Measurements from ENCODE around the gene ROM1. TPM values are rescaled to one million over a fixed set of nuclear protein-coding genes. Genes with fewer than 3 reads are reported as not detected.

The ROM1 gene
- total RNA-seq, 2 donors from 2014 or later = 0.71 to 1.3 TPM

GRCh38 chr11:62572431-62572830, 40.6 kb upstream of the ROM1 start:
- H3K27ac Mint-ChIP-seq = peak overlapping the region; percentile 99
- peak overlapping the region; percentile 92 for H3K4me3 ChIP-seq (ENCODE audit: low read length)
- H3K4me1 Mint-ChIP-seq = peaks cover 33% of the 10 kb centered on the region
- no peak for DNase-seq
- TF ChIP-seq CTCF (conservative IDR thresholded peaks at IDR 0.05) = no peak
- no peaks in the 10 kb centered on the region for H3K27me3 Mint-ChIP-seq (ENCODE audit: insufficient read depth)
- H3K4me3 Mint-ChIP-seq = peak overlapping the region; percentile 99
- H3K9me3 ChIP-seq (ENCODE audit: control insufficient read depth, low read length) = no peaks in the 10 kb centered on the region
- no peaks in the 10 kb centered on the region for H3K27me3 ChIP-seq (ENCODE audit: control insufficient read depth, insufficient read depth, low read length, poor library complexity, severe bottlenecking)
- H3K36me3 ChIP-seq (ENCODE audit: control insufficient read depth, insufficient read depth, low read length) = peaks cover 72% of the 10 kb centered on the region
- 81 to 100% methylated on average over 2 to 12 of the region's 12 CpGs for WGBS, 2 experiments (ENCODE audit: insufficient coverage in 1 of 2, insufficient read length in 1 of 2)
- peaks cover 8% of the 10 kb centered on the region for H3K4me1 ChIP-seq (ENCODE audit: control insufficient read depth, insufficient read depth, low read length)
- peaks cover 65% of the 10 kb centered on the region for H3K36me3 Mint-ChIP-seq (ENCODE audit: low read depth)
- H3K9ac ChIP-seq (ENCODE audit: extremely low read depth, low read length, poor library complexity, severe bottlenecking) = peak overlapping the region; percentile 95
- H3K27ac ChIP-seq (ENCODE audit: low read depth, low read length) = no peak overlapping the region
- no peaks in the 10 kb centered on the region for H3K9me3 Mint-ChIP-seq

- TF ChIP-seq CTCF (conservative IDR thresholded peaks at IDR 0.05) = no peak
- no peaks in the 10 kb centered on the region for H3K27me3 ChIP-seq (ENCODE audit: control insufficient read depth, insufficient read depth, low read length, poor library complexity, severe bottlenecking)
- DNase-seq = no peak
- H3K4me3 Mint-ChIP-seq = peak overlapping the region; percentile 99
- H3K4me1 ChIP-seq (ENCODE audit: control insufficient read depth, insufficient read depth, low read length) = peaks cover 8% of the 10 kb centered on the region
- peak overlapping the region; percentile 92 for H3K4me3 ChIP-seq (ENCODE audit: low read length)
- no peaks in the 10 kb centered on the region for H3K9me3 ChIP-seq (ENCODE audit: control insufficient read depth, low read length)
- H3K36me3 Mint-ChIP-seq (ENCODE audit: low read depth) = peaks cover 67% of the 10 kb centered on the region
- peaks cover 65% of the 10 kb centered on the region for H3K36me3 ChIP-seq (ENCODE audit: control insufficient read depth, insufficient read depth, low read length)
- H3K27ac Mint-ChIP-seq = peak overlapping the region; percentile 99
- H3K4me1 Mint-ChIP-seq = peaks cover 32% of the 10 kb centered on the region
- no peaks in the 10 kb centered on the region for H3K9me3 Mint-ChIP-seq
- H3K27me3 Mint-ChIP-seq (ENCODE audit: insufficient read depth) = no peaks in the 10 kb centered on the region
- H3K9ac ChIP-seq (ENCODE audit: extremely low read depth, low read length, poor library complexity, severe bottlenecking) = peak overlapping the region; percentile 95
- 0 to 2% methylated on average over 25 to 33 of the region's 33 CpGs for WGBS, 2 experiments (ENCODE audit: insufficient coverage in 1 of 2, insufficient read length in 1 of 2)
- peak overlapping the region; percentile 90 for H3K27ac ChIP-seq (ENCODE audit: low read depth, low read length)
These were observed 40.0 kb upstream of the ROM1 start for GRCh38 chr11:62573006-62573591.

- H3K4me1 Mint-ChIP-seq = peaks cover 32% of the 10 kb centered on the region
- peak within 1 kb of the TSS; percentile 92 for H3K4me3 ChIP-seq (ENCODE audit: low read length)
- no peaks in the 10 kb centered on the region for H3K9me3 ChIP-seq (ENCODE audit: control insufficient read depth, low read length)
- no peaks in the 10 kb centered on the region for H3K27me3 Mint-ChIP-seq (ENCODE audit: insufficient read depth)
- H3K9ac ChIP-seq (ENCODE audit: extremely low read depth, low read length, poor library complexity, severe bottlenecking) = peak within 1 kb of the TSS; percentile 95
- H3K27ac Mint-ChIP-seq = peak within 1 kb of the TSS; percentile 99
- DNase-seq = peak; percentile 100
- H3K9me3 Mint-ChIP-seq = no peaks in the 10 kb centered on the region
- peaks cover 8% of the 10 kb centered on the region for H3K4me1 ChIP-seq (ENCODE audit: control insufficient read depth, insufficient read depth, low read length)
- H3K36me3 ChIP-seq (ENCODE audit: control insufficient read depth, insufficient read depth, low read length) = peaks cover 58% of the 10 kb centered on the region
- no peak for TF ChIP-seq CTCF (conservative IDR thresholded peaks at IDR 0.05)
- 0% methylated on average over 17 to 46 of the region's 46 CpGs for WGBS, 2 experiments (ENCODE audit: insufficient coverage in 1 of 2, insufficient read length in 1 of 2)
- no peaks in the 10 kb centered on the region for H3K27me3 ChIP-seq (ENCODE audit: control insufficient read depth, insufficient read depth, low read length, poor library complexity, severe bottlenecking)
- H3K36me3 Mint-ChIP-seq (ENCODE audit: low read depth) = peaks cover 69% of the 10 kb centered on the region
- peak within 1 kb of the TSS; percentile 90 for H3K27ac ChIP-seq (ENCODE audit: low read depth, low read length)
- H3K4me3 Mint-ChIP-seq = peak within 1 kb of the TSS; percentile 99
These were observed 39.3 kb upstream of the ROM1 start, which contains the start of gene EEF1G for GRCh38 chr11:62573592-62574362. Gene EEF1G (minus strand): TSS chr11:62573891. CDS start chr11:62573842, 49 bp downstream.
